ENCODE results near the gene TEC. TPM values are rescaled to one million over a fixed set of nuclear protein-coding genes. Genes with fewer than 3 reads are reported as not detected.

TEC gene
- total and polyA plus RNA-seq, 2 of the 8 experiments (the other 6 are each of a cell fraction or from before 2014, with no cell fraction given): 0.73 to 1.8 TPM

- Histone ChIP-seq H3K14ac (ENCODE audit: insufficient read length) (no peak overlapping the region), H3K4me2 (ENCODE audit: insufficient read depth in 1 of 2, low read depth in 2 of 2, low read length in 2 of 2) (no peak overlapping the region), H2AFZ (ENCODE audit: low read length) (no peak overlapping the region), H3K79me1 (ENCODE audit: low read depth, low read length) (no peaks in the 10 kb centered on the region), H3K56ac (replicated peaks; ENCODE audit: insufficient read length, low read depth, low read length) (no peak overlapping the region), H3K79me2 (ENCODE audit: control insufficient read depth in 1 of 2, insufficient read depth in 2 of 2, low read length in 2 of 2) (no peaks in the 10 kb centered on the region), H2BK20ac (ENCODE audit: low read length) (no peak overlapping the region), H3K9me3 (ENCODE audit: insufficient read depth in 2 of 2, low read depth in 1 of 2, low read length in 1 of 2) (no peaks in the 10 kb centered on the region), H3K4me3 (ENCODE audit: extremely low read depth in 1 of 4, insufficient read depth in 2 of 4, low read depth in 3 of 4, low read length in 4 of 4) (no peak overlapping the region), H2AK5ac (ENCODE audit: low read depth, low read length) (no peak overlapping the region), H4K91ac (replicated peaks; ENCODE audit: insufficient read length, low read length) (no peak overlapping the region), H4K8ac (ENCODE audit: extremely low read depth, insufficient read depth, low read length) (no peak overlapping the region), H3K4me1 (replicated peaks in 1 of 4; ENCODE audit: control insufficient read depth in 3 of 4, insufficient read depth in 4 of 4, low read length in 3 of 4) (no peaks in the 10 kb centered on the region), H4K20me1 (replicated peaks in 1 of 2; ENCODE audit: control insufficient read depth in 1 of 2, insufficient read depth in 2 of 2, low read length in 2 of 2) (no peaks in the 10 kb centered on the region), H2BK5ac (ENCODE audit: low read depth, low read length) (no peak overlapping the region), H3K36me3 (ENCODE audit: control insufficient read depth in 2 of 4, insufficient read depth in 4 of 4, low read length in 3 of 4) (peaks cover 0 to 3% (median 0%) of the 10 kb centered on the region in 4 experiments; a peak in 2 of 8 replicates), H3K9ac (replicated peaks in 1 of 4; ENCODE audit: extremely low read depth in 1 of 4, low read depth in 3 of 4, low read length in 3 of 4) (no peak overlapping the region), H2BK120ac (replicated peaks; ENCODE audit: low read depth, low read length) (no peak overlapping the region), H2BK12ac (ENCODE audit: low read depth, low read length) (no peak overlapping the region), H2BK15ac (ENCODE audit: low read length) (no peak overlapping the region), H3K23me2 (ENCODE audit: low read depth, low read length) (no peaks in the 10 kb centered on the region), H3K18ac (ENCODE audit: extremely low read depth, low read length) (no peak overlapping the region), H3K4ac (replicated peaks; ENCODE audit: insufficient read length, low read depth, low read length) (no peak overlapping the region), H3K27ac (ENCODE audit: low read depth, low read length) (no peak overlapping the region), H4K5ac (ENCODE audit: insufficient read length, low read depth, low read length) (no peak overlapping the region), H3K23ac (ENCODE audit: insufficient read length) (no peak overlapping the region), H3K27me3 (replicated peaks in 1 of 4; ENCODE audit: control insufficient read depth in 3 of 4, extremely low read depth in 1 of 4, insufficient read depth in 3 of 4, low read length in 3 of 4) (no peaks in the 10 kb centered on the region)
- ChIA-PET CTCF (ENCODE audit: partially characterized antibody) (interaction anchor here (1.1 to 5.5 kb wide), 6 partner anchors 9 to 408 kb away, joined by 3 to 64 read pairs (median 4); no protein-coding TSS in a partner anchor), POLR2A (ENCODE audit: partially characterized antibody) (no interaction called here)
- FAIRE-seq: no peak
- WGBS, 2 experiments (ENCODE audit: extremely low coverage in 1 of 2, insufficient coverage in 1 of 2, insufficient read length in 1 of 2, insufficient replicate concordance in 2 of 2, low coverage in 1 of 2, low lambda C conversion rate in 2 of 2, missing lambda C conversion rate in 1 of 2): 90% methylated on average over 7 of the region's 7 CpGs; no CpG with 5 or more reads in 1 of the 2 experiments
- DNase-seq (ENCODE audit: low read depth in 1 of 2, low spot score in 2 of 2): no peak
- no peak for TF ChIP-seq ATF3 (IDR thresholded peaks at IDR 0.05; ENCODE audit: insufficient read depth, low read depth, low read length)
- no peak for TF ChIP-seq RAD21 (IDR thresholded peaks at IDR 0.05 in 1 of 2, conservative IDR thresholded peaks at IDR 0.05 in 1 of 2; ENCODE audit: low read depth in 2 of 2, low read length in 2 of 2)
Observed at GRCh38 chr4:48138511-48138910, 131.1 kb downstream of the TEC start.

Data from H1 (cell line).